HCT116 (cell line): ENCODE data around the gene FHOD3. TPM values are rescaled to one million over a fixed set of nuclear protein-coding genes. Genes with fewer than 3 reads are reported as not detected.

Experiments
- ATAC-seq: fragments of 200-7000 bp; cut with Tn5 transposase; 2 replicates; pipeline ENCODE4 v1.9.1; 2020; ENCODE audit warnings: mild to moderate bottlenecking, moderate library complexity
- BruUV-seq: library from RNA; stranded (reverse); fragments of 400-500 nt; replicated peaks from 2 replicates; lab custom pipeline; 2021; lab: Mats Ljungman, UMichigan
- CTCF ChIA-PET: fragments of 300-600 bp; sonication (Branson Sonifier 250); formaldehyde crosslinking; loops from one replicate; lab custom pipeline; 2021; ENCODE audit warnings: antibody characterized with exemption; lab: Charles Lee
- POLR2A ChIA-PET: fragments of 300-600, 350-600 bp; sonication (Branson Sonifier 250); formaldehyde crosslinking; loops from one replicate; lab custom pipeline; 2021; ENCODE audit warnings: antibody characterized with exemption; lab: Charles Lee
- RAD21 ChIA-PET, 2 experiments: fragments of 300-600 bp; sonication (Branson Sonifier 250); formaldehyde crosslinking; loops; one replicate each; lab custom pipeline; 2023; ENCODE audit warnings: low total read pairs in 2 of 2; ENCODE audit not compliant: uncharacterized antibody in 2 of 2, unreplicated experiment in 2 of 2, low non-redundant PET in 1 of 2; lab: Charles Lee
- DNase-seq: peaks from one replicate; pipeline ENCODE4 v3.0.0-alpha.2; 2010; ENCODE audit warnings: low read depth, low spot score
- H2AFZ ChIP-seq: fragments of 200-600 bp; shearing (Covaris generic), sonication (generic); 2 replicates; pipeline ENCODE4 v1.6.1; 2017; ENCODE audit warnings: low read depth, mixed run types, mixed read lengths, antibody characterized with exemption, low read length; ENCODE audit not compliant: poor library complexity, severe bottlenecking
- H3K27ac ChIP-seq: 2 replicates; pipeline ENCODE4 v1.5.1; 2012; ENCODE audit warnings: low read depth, low read length
- H3K27me3 ChIP-seq: fragments of 200-600 bp; sonication (generic); 2 replicates; pipeline ENCODE4 v1.6.1; 2016; ENCODE audit warnings: mixed run types, low read length, mixed read lengths; ENCODE audit not compliant: insufficient read depth
- H3K36me3 ChIP-seq, 2 experiments: fragments of 200-500 bp in 1 of 2; fragments of 200-600 bp in 1 of 2; sonication (Bioruptor generic) in 1 of 2; sonication (generic) in 1 of 2; 2 replicates each; pipeline versions ENCODE4 v1.5.1 to v1.6.1; 2014 to 2016; ENCODE audit warnings: low read length in 2 of 2, inconsistent platforms in 1 of 2, mixed read lengths in 1 of 2, mixed run types in 1 of 2; ENCODE audit not compliant: insufficient read depth in 2 of 2, control insufficient read depth in 1 of 2
- H3K4me1 ChIP-seq, 2 experiments: fragments of 200-600 bp in 1 of 2; sonication (generic) in 1 of 2; 2 replicates each; pipeline versions ENCODE4 v1.5.1 to v1.6.1; 2012 to 2017; ENCODE audit warnings: low read length in 2 of 2, inconsistent platforms in 1 of 2, mild to moderate bottlenecking in 1 of 2, mixed read lengths in 1 of 2, mixed run types in 1 of 2, moderate library complexity in 1 of 2; ENCODE audit not compliant: insufficient read depth in 2 of 2, control insufficient read depth in 1 of 2
- H3K4me2 ChIP-seq: fragments of 200-600 bp; sonication (generic); 2 replicates; pipeline ENCODE4 v1.6.1; 2017; ENCODE audit warnings: mixed run types, low read length, mixed read lengths
- H3K4me3 ChIP-seq, 2 experiments: fragments of 200-600 bp in 1 of 2; sonication (generic) in 1 of 2; replicated peaks in 1 of 2; 2 replicates each; pipeline ENCODE4 v1.5.1; 2011 to 2016; ENCODE audit warnings: low read length in 2 of 2, control low read depth in 1 of 2, low read depth in 1 of 2, mild to moderate bottlenecking in 1 of 2, mixed read lengths in 1 of 2, mixed run types in 1 of 2
- H3K79me2 ChIP-seq: fragments of 200-600 bp; sonication (generic); 2 replicates; pipeline ENCODE4 v1.6.1; 2017; ENCODE audit warnings: mild to moderate bottlenecking, mixed run types, low read length, moderate library complexity, mixed read lengths; ENCODE audit not compliant: insufficient read depth
- H3K9ac ChIP-seq: fragments of 200-600 bp; sonication (generic); 2 replicates; pipeline ENCODE4 v1.6.1; 2016; ENCODE audit warnings: low read length, mixed read lengths
- H3K9me2 ChIP-seq: fragments of 200-600 bp; sonication (generic), shearing (Covaris generic); 2 replicates; pipeline ENCODE4 v1.6.1; 2017; ENCODE audit warnings: mixed run types, mild to moderate bottlenecking, moderate library complexity; ENCODE audit not compliant: insufficient read depth
- H3K9me3 ChIP-seq, 2 experiments: fragments of 200-500 bp in 1 of 2; fragments of 200-600 bp in 1 of 2; sonication (Bioruptor generic) in 1 of 2; sonication (generic) in 1 of 2; 2 replicates each; pipeline ENCODE4 v1.6.1; 2014 to 2017; ENCODE audit warnings: low read length in 2 of 2, mixed read lengths in 2 of 2, inconsistent platforms in 1 of 2, low read depth in 1 of 2, mild to moderate bottlenecking in 1 of 2, mixed run types in 1 of 2, moderate library complexity in 1 of 2; ENCODE audit not compliant: control insufficient read depth in 1 of 2, insufficient read depth in 1 of 2
- H4K20me1 ChIP-seq: fragments of 200-600 bp; sonication (generic), shearing (Covaris generic); 2 replicates; pipeline ENCODE4 v1.6.1; 2017; ENCODE audit warnings: mixed run types, mild to moderate bottlenecking, moderate library complexity; ENCODE audit not compliant: insufficient read depth
- CTCF ChIP-seq, 3 experiments: fragments of 200-600 bp in 1 of 3; sonication (generic) in 1 of 3; IDR thresholded peaks in 2 of 3; conservative IDR thresholded peaks in 1 of 3; 2 replicates each; pipeline ENCODE4 v1.5.1; 2012 to 2017; ENCODE audit warnings: low read depth in 2 of 3, low read length in 2 of 3, antibody characterized with exemption in 1 of 3, borderline replicate concordance in 1 of 3, control low read depth in 1 of 3, mild to moderate bottlenecking in 1 of 3, mixed read lengths in 1 of 3, mixed run types in 1 of 3, moderate library complexity in 1 of 3; ENCODE audit not compliant: insufficient read depth in 1 of 3
- ELF1 ChIP-seq: IDR thresholded peaks from 2 replicates; pipeline ENCODE4 v1.6.1; 2012; ENCODE audit warnings: low read depth, borderline replicate concordance
- EZH2phosphoT487 ChIP-seq: fragments of 200-600 bp; IDR thresholded peaks from 2 replicates; pipeline ENCODE4 v1.6.1; 2018; ENCODE audit warnings: antibody characterized with exemption, borderline replicate concordance
- POLR2A ChIP-seq: IDR thresholded peaks from 2 replicates; pipeline ENCODE4 v1.7.0; 2011; ENCODE audit warnings: borderline replicate concordance; ENCODE audit not compliant: insufficient read depth, insufficient read length; ENCODE audit errors: extremely low read depth
- TCF7L2 ChIP-seq: IDR thresholded peaks from 2 replicates; pipeline ENCODE4 v1.7.0; 2011; ENCODE audit warnings: borderline replicate concordance, inconsistent platforms; ENCODE audit not compliant: insufficient read depth, insufficient read length; ENCODE audit errors: extremely low read depth
- YY1 ChIP-seq: IDR thresholded peaks from 2 replicates; pipeline ENCODE4 v1.6.1; 2011; ENCODE audit warnings: low read length, low read depth, moderate library complexity, mild to moderate bottlenecking; ENCODE audit not compliant: insufficient replicate concordance; ENCODE audit errors: extremely low read depth
- ZBTB33 ChIP-seq: IDR thresholded peaks from 2 replicates; pipeline ENCODE4 v1.6.1; 2011; ENCODE audit warnings: mild to moderate bottlenecking, low read length, moderate library complexity; ENCODE audit not compliant: insufficient replicate concordance; ENCODE audit errors: extremely low read depth
- intact Hi-C: fragments of 100-400 bp; cut with micrococcal nuclease; formaldehyde crosslinking; loops from 2 replicates; pipeline ENCODE4 v1.10.0; 2022
- total RNA-seq: library from RNA; stranded (reverse); gene quantifications from one replicate; pipeline ENCODE4 v1.2.1, GENCODE V29; 2021; ENCODE audit not compliant: unreplicated experiment

The FHOD3 gene
- total RNA-seq, 1 experiment from 2014 or later: 4.0 TPM

GRCh38 chr18:36424741-36425142, 127.2 kb downstream of the FHOD3 start:
- no peak overlapping the region for H3K4me3 ChIP-seq
- RAD21 ChIA-PET: no interaction called here
- no peaks in the 10 kb centered on the region for H3K27me3 ChIP-seq
- CTCF ChIA-PET: interaction anchor here (2.0 kb wide), 1 partner anchor 12 kb away, joined by 5 read pairs; no protein-coding TSS in a partner anchor
- POLR2A ChIA-PET: no interaction called here
- H3K36me3 ChIP-seq: no peaks in the 10 kb centered on the region
- DNase-seq: peak; percentile 29
- TF ChIP-seq ELF1 (no peak), YY1 (peak; percentile 18), CTCF (IDR thresholded peaks at IDR 0.05 in 2 of 3, conservative IDR thresholded peaks at IDR 0.05 in 1 of 3; ENCODE audit: borderline replicate concordance in 1 of 3, insufficient read depth in 1 of 3, low read depth in 2 of 3, low read length in 2 of 3) (peak in 2 of 3 experiments; percentile 13 to 36; a peak in 2 of 6 replicates), EZH2phosphoT487 (no peak)
- TF ChIP-seq, all 23 proteins: peak for 2
- Histone ChIP-seq H3K9me3 (no peaks in the 10 kb centered on the region), H3K9ac (no peak overlapping the region), H3K4me1 (peaks cover 8 to 13% of the 10 kb centered on the region in 2 experiments; a peak in 3 of 4 replicates), H3K9me2 (no peaks in the 10 kb centered on the region), H3K4me2 (no peak overlapping the region), H3K27ac (no peak overlapping the region), H4K20me1 (no peaks in the 10 kb centered on the region), H3K79me2 (no peaks in the 10 kb centered on the region), H2AFZ (no peak overlapping the region)
- peak; percentile 70 for ATAC-seq
- intact Hi-C loops: no loop called here
- BruUV-seq: no TSS peak

- Histone ChIP-seq H3K36me3 (no peaks in the 10 kb centered on the region), H3K27ac (no peak overlapping the region), H3K79me2 (no peaks in the 10 kb centered on the region), H3K27me3 (no peaks in the 10 kb centered on the region), H3K4me2 (no peak overlapping the region), H3K4me3 (no peak overlapping the region), H3K9me3 (no peaks in the 10 kb centered on the region), H3K4me1 (no peaks in the 10 kb centered on the region), H2AFZ (no peak overlapping the region), H4K20me1 (no peaks in the 10 kb centered on the region), H3K9me2 (no peaks in the 10 kb centered on the region), H3K9ac (no peak overlapping the region)
- ATAC-seq (no peak), DNase-seq (no peak)
- POLR2A ChIA-PET: no interaction called here
- intact Hi-C loops: no loop called here
- CTCF ChIA-PET: no interaction called here
- no TSS peak for BruUV-seq
- no peak for TF ChIP-seq POLR2A
- TF ChIP-seq ELF1: no peak
- TF ChIP-seq TCF7L2: no peak
- no peak for TF ChIP-seq ZBTB33
- RAD21 ChIA-PET: no interaction called here
These were observed 129.9 kb downstream of the FHOD3 start for GRCh38 chr18:36427369-36427768.
